ENCODE measurements around the gene SART1.

Gene SART1

DNA sequence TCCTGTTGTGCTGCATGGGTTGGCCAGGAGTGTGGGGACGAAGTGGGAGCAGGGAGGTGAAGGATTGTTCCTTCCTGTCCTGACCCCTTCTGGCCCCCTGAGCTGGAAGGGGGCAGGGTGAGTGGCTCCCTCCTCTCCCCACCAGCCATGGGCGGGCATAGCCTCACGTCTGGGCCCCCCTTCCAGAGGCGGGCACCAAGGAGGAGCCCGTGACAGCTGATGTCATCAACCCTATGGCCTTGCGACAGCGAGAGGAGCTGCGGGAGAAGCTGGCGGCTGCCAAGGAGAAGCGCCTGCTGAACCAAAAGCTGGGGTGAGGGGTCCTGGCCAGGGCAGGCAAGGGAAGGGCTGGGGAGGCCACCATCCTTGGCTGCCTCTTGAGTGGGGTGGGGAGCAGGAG, 3.4 kb downstream of the SART1 start:
- no peak for DNase-seq (ENCODE audit: low spot score)

- no peak for DNase-seq (ENCODE audit: low spot score)
These were observed 4.6 kb downstream of the SART1 start for GRCh38 chr11:65965986-65966762.

DNA sequence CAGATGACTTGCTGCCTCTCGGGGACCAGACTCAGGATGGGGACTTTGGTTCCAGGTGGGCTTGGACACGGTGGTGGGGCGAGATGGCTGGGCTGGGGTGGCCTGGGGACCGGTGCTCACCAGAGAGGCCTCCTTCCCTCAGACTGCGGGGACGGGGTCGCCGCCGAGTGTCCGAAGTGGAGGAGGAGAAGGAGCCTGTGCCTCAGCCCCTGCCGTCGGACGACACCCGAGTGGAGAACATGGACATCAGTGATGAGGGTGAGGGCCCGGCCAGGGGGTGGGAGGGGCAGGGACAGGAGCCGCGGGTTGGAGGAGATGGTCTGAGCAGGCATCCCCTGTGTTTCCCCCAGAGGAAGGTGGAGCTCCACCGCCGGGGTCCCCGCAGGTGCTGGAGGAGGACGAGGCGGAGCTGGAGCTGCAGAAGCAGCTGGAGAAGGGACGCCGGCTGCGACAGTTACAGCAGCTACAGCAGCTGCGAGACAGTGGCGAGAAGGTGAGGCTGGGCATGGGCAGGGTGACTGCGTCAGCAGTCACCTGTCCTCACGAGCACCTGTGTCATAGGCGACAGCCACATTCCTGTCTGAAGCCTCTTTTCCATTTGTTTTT, 5.9 kb downstream of the SART1 start:
- DNase-seq (ENCODE audit: low spot score): no peak

DNA sequence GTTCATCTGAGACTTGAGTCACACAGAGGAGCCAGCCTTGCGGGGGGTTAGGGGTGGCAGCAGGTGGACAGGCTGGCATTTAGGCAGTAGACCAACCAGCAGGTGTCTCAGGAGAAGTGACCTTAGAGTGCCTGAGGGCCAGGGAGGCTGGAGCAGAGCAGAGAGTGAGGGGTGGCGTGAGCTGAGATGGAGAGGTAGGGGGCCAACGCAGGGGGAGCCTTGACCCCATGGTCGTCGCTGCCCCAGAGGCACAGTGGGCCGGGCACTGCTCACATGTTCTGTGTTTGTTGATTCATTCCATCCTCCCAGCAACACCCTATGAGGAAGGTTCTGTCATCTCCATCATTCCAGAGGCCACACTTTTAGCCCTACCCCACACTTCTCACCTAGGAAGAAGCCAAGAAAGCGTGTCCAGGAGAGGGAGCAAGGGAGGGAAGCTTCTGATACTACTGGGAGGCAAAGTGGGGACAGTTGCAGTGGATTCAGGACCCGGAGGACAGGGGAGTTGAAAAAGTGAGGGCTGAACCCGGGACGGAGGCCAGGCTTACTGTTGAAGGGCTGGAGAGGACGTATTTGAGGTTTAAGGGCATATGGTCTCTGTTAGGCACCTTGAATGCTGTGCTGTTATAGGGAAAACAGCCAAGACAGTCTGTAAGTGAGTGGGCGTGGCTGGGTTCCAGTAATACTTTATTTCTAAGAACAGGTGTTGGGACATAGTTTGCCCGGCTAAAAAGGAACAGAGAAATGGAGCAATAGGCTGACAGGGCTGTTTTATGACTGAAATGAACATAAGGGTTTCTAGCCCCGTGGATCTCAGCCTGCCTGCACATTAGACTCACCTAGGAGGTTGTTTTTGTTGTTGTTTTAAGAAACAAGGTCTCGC, 7.3 kb downstream of the SART1 start:
- no peak for DNase-seq (ENCODE audit: low spot score)

- DNase-seq (ENCODE audit: low spot score): no peak
These were observed 10.6 kb downstream of the SART1 start for GRCh38 chr11:65972116-65972515.

GRCh38 chr11:65973439-65974110, 12.0 kb downstream of the SART1 start:
- DNase-seq (ENCODE audit: low spot score): no peak

GRCh38 chr11:65975771-65976170, 14.2 kb downstream of the SART1 start:
- no peak for DNase-seq (ENCODE audit: low spot score)

DNA sequence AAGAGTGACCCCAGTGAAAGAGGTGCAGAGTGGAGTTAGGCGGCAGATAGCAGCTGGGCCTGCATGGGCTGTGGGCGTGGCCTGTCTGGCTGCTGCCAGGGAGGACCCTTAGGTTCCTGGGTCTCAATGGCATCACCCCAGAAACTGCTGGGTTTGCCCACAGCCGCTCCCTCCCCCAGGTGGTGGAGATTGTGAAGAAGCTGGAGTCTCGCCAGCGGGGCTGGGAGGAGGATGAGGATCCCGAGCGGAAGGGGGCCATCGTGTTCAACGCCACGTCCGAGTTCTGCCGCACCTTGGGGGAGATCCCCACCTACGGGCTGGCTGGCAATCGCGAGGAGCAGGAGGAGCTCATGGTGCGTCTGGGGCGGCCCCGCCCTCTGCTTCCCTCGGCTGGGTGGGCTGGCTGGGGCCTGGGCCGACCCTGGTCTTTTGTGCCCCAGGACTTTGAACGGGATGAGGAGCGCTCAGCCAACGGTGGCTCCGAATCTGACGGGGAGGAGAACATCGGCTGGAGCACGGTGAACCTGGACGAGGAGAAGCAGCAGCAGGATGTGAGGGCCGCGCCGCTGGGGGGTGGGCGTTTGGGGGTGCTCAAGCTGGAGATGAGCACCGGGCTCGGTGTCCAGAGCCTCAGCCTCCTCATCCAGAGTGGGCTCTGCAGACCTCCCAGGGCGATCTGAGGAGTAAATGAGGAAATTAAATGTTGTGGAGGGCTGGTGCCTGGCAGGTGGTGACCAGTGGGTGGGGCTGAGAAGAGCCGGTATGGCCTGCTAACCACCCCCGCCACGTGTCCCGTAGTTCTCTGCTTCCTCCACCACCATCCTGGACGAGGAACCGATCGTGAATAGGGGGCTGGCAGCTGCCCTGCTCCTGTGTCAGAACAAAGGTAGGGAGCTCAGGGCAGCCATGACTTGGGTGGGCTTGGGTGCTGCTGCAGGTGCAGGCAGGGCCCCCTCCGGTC, 15.0 kb downstream of the SART1 start:
- no peak for DNase-seq (ENCODE audit: low spot score)

GRCh38 chr11:65977621-65978390, 16.3 kb downstream of the SART1 start:
- no peak for DNase-seq (ENCODE audit: low spot score)

GRCh38 chr11:65978391-65979238, 17.1 kb downstream of the SART1 start:
- DNase-seq (ENCODE audit: low spot score): no peak

DNA sequence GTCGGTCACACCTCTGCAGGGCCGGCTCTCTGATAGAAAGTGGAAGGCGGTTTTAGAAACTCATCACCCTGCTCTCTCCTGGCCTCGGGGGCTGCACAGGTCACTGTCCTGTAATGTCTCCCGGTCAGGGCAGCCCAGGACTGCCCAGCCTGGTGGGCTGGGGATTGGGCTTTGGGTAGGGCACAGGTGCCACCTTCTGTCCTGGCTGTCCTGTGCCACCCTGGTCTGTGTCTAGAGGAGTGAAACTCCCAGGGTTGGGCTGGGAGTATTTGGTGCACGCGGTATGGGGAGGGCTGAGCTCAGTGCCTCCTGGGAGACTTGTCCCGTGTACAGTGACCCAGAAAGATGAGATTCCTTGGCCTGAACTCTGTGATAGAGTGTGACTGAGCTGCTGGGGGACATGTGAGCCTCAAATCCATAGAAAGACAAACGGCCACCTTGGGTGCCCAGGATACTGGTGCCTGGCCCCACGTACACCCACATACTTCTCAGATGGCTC, 17.8 kb downstream of the SART1 start:
- DNase-seq (ENCODE audit: low spot score): no peak

- DNase-seq (ENCODE audit: low spot score): no peak
These were observed 19.7 kb downstream of the SART1 start for GRCh38 chr11:65981101-65981740.

DNA sequence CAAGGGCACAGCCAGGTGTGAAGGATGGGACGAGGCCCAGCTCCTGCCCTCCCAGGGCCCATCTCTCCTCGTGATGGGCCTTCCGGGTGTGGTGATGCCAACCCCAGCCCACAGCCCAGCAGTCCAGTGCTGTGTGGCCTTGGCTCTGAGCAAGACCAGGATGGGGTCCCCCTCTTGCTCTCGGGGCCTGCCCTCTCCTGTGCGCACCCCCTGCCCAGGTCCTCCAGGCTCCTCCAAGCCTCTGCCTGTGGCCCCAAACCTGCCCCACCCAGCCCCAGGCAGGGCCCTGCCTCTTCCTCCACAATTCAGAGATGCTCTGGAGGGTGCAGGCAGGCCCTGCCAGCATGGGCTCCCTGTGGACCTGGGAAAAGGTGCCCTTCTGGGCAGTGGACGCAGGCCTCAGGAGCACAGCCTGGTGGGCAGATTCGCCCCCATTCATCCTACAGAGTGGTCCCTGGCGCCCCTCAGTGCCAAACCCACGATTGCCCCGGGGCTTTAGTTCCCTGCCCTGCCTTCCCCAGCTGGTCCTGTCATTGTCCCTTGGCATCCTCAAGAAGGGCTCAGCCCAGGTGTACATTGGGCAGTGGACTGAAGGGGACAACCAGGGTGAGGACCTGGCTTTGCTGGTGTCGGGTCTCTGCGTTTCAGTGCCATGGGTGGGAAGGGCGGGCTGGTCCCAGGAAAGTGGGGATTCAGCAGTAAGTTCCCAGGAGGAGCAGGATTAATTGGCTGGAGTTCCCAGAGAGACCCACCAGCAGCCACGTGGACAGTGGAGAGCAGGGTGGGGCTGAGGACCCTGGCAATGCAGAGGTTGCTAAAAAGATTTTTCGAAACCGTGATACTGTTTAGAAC, 20.7 kb downstream of the SART1 start:
- DNase-seq (ENCODE audit: low spot score): no peak

- no peak for DNase-seq (ENCODE audit: low spot score)
These were observed 21.5 kb downstream of the SART1 start for GRCh38 chr11:65982824-65983588.

GRCh38 chr11:65983589-65983987, 22.1 kb downstream of the SART1 start:
- no peak for DNase-seq (ENCODE audit: low spot score)

DNA sequence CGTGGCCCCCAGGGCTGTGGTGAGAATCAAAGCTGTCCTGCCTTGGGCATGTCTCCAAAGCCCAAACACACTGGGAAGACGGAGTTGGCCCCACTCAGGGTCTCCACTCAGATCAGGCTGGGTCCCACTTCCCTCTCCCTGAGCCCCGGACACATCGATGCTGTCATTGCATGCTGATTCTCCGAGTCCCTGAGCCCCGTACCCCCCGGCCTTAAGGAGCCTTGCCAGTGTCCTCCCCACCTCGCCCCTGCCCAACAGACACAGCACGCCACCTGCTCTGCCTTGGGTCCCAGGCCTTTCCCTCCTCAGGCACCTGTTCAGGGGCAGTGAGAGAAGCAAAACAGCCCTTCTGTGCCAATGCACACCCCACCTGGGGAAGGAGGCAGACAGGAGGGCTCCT, 25.8 kb downstream of the SART1 start:
- DNase-seq (ENCODE audit: low spot score): no peak

All from LoVo (cell line).